GM21390 (cell line): ENCODE data around the gene RNF220.
"Not testable (repeated sequence)": the region's sequence is repeated elsewhere in the genome, so short reads cannot be mapped to it uniquely, and the experiment has no call there.

Experiments used
- ATAC-seq: cut with Tn5 transposase; IDR thresholded peaks from one replicate; pipeline ENCODE4 v1.9.1; 2021; ENCODE audit not compliant: unreplicated experiment

RNF220 gene

GRCh38 chr1:44695671-44696070 is 290.6 kb downstream of the RNF220 start:
- no peak for ATAC-seq

DNA sequence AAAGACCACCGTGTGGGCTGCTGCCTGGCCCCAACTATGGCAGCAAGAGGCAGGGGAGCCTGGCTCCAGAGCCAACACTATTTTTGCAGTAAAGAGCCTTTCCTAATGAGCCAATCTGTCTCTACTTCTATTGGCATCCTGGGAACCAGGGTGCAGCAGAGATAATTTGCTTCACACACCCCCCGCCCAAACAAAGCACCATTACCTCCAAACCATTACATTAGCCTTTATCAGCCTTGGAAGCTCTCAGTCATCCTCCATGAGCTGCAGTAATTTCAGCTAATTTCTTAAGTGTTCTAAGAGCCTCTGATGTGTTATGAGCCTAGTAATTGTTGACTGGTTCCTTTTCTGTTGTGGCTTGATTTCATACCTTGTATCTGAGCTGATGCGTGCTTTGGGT is 291.0 kb downstream of the RNF220 start:
- ATAC-seq = no peak

- ATAC-seq = no peak
These were observed 291.8 kb downstream of the RNF220 start for GRCh38 chr1:44696789-44697345.

GRCh38 chr1:44698138-44698537 is 293.1 kb downstream of the RNF220 start:
- ATAC-seq = no peak

DNA sequence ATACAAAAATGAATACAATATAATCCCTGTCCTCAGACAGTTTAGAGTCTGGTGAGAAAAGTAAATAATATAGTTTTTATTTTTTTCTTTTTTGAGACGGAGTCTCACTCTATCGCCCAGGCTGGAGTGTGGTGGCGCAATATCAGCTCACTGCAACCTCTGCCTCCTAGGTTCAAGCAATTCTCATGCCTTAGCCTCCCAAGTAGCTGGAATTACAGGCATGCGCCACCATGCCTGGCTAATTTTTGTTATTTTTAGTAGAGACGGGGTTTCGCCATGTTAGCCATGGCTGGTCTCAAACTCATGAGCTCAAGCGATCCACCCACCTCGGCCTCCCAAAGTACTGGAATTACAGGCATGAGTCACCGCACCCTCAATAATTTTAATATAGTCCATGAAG is 294.3 kb downstream of the RNF220 start:
- not testable (repeated sequence) for ATAC-seq

- no peak for ATAC-seq
These were observed 295.5 kb downstream of the RNF220 start for GRCh38 chr1:44700573-44700972.

- ATAC-seq = no peak
These were observed 296.1 kb downstream of the RNF220 start for GRCh38 chr1:44701141-44701573.
